Measurements from ENCODE around the gene ARSK.

The ARSK gene

GRCh38 chr5:95591490-95591901 lies 36.6 kb downstream of the ARSK start:
- Histone ChIP-seq H3K27me3 (replicated peaks; ENCODE audit: control insufficient read depth, insufficient read depth, low read length) (no peaks in the 10 kb centered on the region), H3K4me3 (replicated peaks; ENCODE audit: low read depth, low read length) (no peak overlapping the region), H3K36me3 (ENCODE audit: control insufficient read depth, insufficient read depth, low read length) (no peaks in the 10 kb centered on the region)
- DNase-seq (ENCODE audit: extremely low read depth, insufficient read length) = peak; percentile 30
- TF ChIP-seq CTCF (IDR thresholded peaks at IDR 0.05; ENCODE audit: insufficient read depth, low read length, poor library complexity, severe bottlenecking) = no peak

GRCh38 chr5:95595289-95595931 lies 40.5 kb downstream of the ARSK start:
- Histone ChIP-seq H3K27me3 (replicated peaks; ENCODE audit: control insufficient read depth, insufficient read depth, low read length) (no peaks in the 10 kb centered on the region), H3K4me3 (replicated peaks; ENCODE audit: low read depth, low read length) (no peak overlapping the region), H3K36me3 (ENCODE audit: control insufficient read depth, insufficient read depth, low read length) (no peaks in the 10 kb centered on the region)
- DNase-seq (ENCODE audit: extremely low read depth, insufficient read length) = no peak
- no peak for TF ChIP-seq CTCF (IDR thresholded peaks at IDR 0.05; ENCODE audit: insufficient read depth, low read length, poor library complexity, severe bottlenecking)

GRCh38 chr5:95599252-95599651 lies 44.4 kb downstream of the ARSK start:
- Histone ChIP-seq H3K27me3 (replicated peaks; ENCODE audit: control insufficient read depth, insufficient read depth, low read length) (no peaks in the 10 kb centered on the region), H3K36me3 (ENCODE audit: control insufficient read depth, insufficient read depth, low read length) (no peaks in the 10 kb centered on the region; the same call in 1 of the 2 replicates), H3K4me3 (replicated peaks; ENCODE audit: low read depth, low read length) (no peak overlapping the region)
- no peak for TF ChIP-seq CTCF (IDR thresholded peaks at IDR 0.05; ENCODE audit: insufficient read depth, low read length, poor library complexity, severe bottlenecking)
- no peak for DNase-seq (ENCODE audit: extremely low read depth, insufficient read length)

- H3K4me3 ChIP-seq (replicated peaks; ENCODE audit: low read depth, low read length) = no peak overlapping the region
- TF ChIP-seq CTCF (IDR thresholded peaks at IDR 0.05; ENCODE audit: insufficient read depth, low read length, poor library complexity, severe bottlenecking) = no peak
- no peak for DNase-seq (ENCODE audit: extremely low read depth, insufficient read length)
- no peaks in the 10 kb centered on the region for H3K27me3 ChIP-seq (replicated peaks; ENCODE audit: control insufficient read depth, insufficient read depth, low read length)
- H3K36me3 ChIP-seq (ENCODE audit: control insufficient read depth, insufficient read depth, low read length) = no peaks in the 10 kb centered on the region; the same call in 1 of the 2 replicates
Measured at GRCh38 chr5:95600557-95600956, 45.7 kb downstream of the ARSK start.

GRCh38 chr5:95605786-95606185 lies 50.9 kb downstream of the ARSK start:
- no peak for DNase-seq (ENCODE audit: extremely low read depth, insufficient read length)
- TF ChIP-seq CTCF (IDR thresholded peaks at IDR 0.05; ENCODE audit: insufficient read depth, low read length, poor library complexity, severe bottlenecking) = no peak

GRCh38 chr5:95606419-95606818 lies 51.5 kb downstream of the ARSK start:
- TF ChIP-seq CTCF (IDR thresholded peaks at IDR 0.05; ENCODE audit: insufficient read depth, low read length, poor library complexity, severe bottlenecking) = no peak
- Histone ChIP-seq H3K27me3 (replicated peaks; ENCODE audit: control insufficient read depth, insufficient read depth, low read length) (no peaks in the 10 kb centered on the region), H3K4me3 (replicated peaks; ENCODE audit: low read depth, low read length) (no peak overlapping the region), H3K36me3 (ENCODE audit: control insufficient read depth, insufficient read depth, low read length) (no peaks in the 10 kb centered on the region; the same call in 1 of the 2 replicates)
- no peak for DNase-seq (ENCODE audit: extremely low read depth, insufficient read length)

More at GRCh38 chr5:95605786-95606185, 50.9 kb downstream of the ARSK start:
- no peak overlapping the region for H3K4me3 ChIP-seq (replicated peaks; ENCODE audit: low read depth, low read length)
- no peaks in the 10 kb centered on the region for H3K27me3 ChIP-seq (replicated peaks; ENCODE audit: control insufficient read depth, insufficient read depth, low read length)
- H3K36me3 ChIP-seq (ENCODE audit: control insufficient read depth, insufficient read depth, low read length) = no peaks in the 10 kb centered on the region; the same call in 1 of the 2 replicates

All from GM06990 (cell line).